Measurements from ENCODE around the gene ENDOU. TPM values are rescaled to one million over a fixed set of nuclear protein-coding genes. Genes with fewer than 3 reads are reported as not detected.

The ENDOU gene
- total RNA-seq, 8 experiments from 2014 or later, result 0.11 to 3.8 (median 0.36) TPM

DNA sequence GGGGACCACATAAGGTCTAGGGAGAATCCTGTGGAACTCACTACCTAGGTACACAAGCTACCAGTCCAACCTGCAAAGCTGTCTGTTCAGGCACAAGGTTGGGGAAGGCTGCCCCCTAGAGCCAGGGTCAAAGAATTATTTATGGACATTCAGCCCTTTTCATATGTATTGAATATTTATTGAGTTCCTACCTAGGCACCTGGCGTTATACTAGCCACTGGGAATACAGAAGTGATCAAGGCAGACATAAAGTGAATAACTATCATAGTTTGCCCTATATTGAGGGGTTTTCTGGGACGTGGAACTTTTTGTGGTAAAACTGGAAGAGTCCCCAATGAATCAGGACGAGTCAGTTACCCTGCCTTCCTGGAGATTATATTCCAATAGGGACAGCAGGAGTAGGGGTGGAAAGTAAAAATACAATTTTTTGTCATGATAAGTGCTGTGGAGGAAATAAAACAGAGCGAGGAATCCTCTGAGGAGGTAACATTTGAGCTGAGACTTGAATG, 42.0 kb upstream of the ENDOU start:
- in situ Hi-C loops (cut with MboI; ENCODE audit: low pct_unique_long_range_greater_than_20kb in 2 of 9, low sequenced_read_pairs in 9 of 9, unreplicated experiment in 9 of 9), result no loop called here
- Histone ChIP-seq H3K27ac (no peak overlapping the region), H3K4me3 (no peak overlapping the region), H3K4me1 (replicated peaks in 1 of 2) (peaks cover 25 to 26% of the 10 kb centered on the region in 2 donors)
- 0 to 76% (median 50%) methylated on average over 1 to 3 of the region's 4 CpGs; no CpG with 5 or more reads in 2 of the 10 experiments for WGBS, 10 experiments
- ATAC-seq (replicated peaks in 6 of 8), result peak in 3 of 8 experiments; percentile 16 to 50 (median 44)

DNA sequence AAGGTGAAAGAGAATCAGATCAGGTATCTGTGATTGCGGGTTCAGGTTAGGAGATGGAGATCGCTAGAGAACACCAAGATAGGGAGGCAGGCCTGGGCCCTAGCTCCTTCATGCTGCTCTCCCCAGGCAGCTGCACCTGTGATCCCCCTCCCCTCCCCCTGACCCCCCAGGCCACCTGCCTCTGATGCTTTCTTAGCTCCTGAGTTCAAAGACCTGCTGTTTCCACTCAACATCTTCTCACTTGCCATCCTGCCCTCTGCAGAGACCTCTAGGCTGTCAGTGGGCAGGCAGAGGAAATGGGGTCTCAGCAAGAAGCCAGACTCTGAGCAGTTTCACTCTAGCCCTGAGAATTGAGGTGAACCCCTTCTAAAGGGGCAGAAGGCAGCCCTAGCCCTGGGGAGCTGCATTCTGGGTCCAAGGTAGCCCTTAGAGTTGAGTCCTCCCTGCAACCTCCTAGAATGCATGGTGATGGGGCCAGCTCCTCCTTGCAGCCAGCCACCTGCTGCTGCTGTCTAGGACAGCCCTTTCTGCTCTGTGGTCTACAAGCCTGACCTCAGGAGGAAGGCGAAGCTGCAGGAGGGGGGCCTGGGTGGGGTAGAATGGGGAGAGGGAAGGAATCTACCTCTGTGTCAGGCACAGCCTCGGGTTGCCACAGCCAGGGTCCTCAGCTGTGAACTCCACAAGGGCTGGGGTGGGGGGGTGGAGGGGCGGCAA, 41.4 kb upstream of the ENDOU start:
- Histone ChIP-seq H3K27ac (no peak overlapping the region), H3K4me1 (replicated peaks in 1 of 2) (peaks cover 25 to 26% of the 10 kb centered on the region in 2 donors), H3K4me3 (no peak overlapping the region)
- 80% methylated on average over 1 of the region's 5 CpGs; no CpG with 5 or more reads in 9 of the 10 experiments for WGBS, 10 experiments
- ATAC-seq (replicated peaks in 6 of 8), result no peak
- in situ Hi-C loops (cut with MboI; ENCODE audit: low pct_unique_long_range_greater_than_20kb in 2 of 9, low sequenced_read_pairs in 9 of 9, unreplicated experiment in 9 of 9), result no loop called here

DNA sequence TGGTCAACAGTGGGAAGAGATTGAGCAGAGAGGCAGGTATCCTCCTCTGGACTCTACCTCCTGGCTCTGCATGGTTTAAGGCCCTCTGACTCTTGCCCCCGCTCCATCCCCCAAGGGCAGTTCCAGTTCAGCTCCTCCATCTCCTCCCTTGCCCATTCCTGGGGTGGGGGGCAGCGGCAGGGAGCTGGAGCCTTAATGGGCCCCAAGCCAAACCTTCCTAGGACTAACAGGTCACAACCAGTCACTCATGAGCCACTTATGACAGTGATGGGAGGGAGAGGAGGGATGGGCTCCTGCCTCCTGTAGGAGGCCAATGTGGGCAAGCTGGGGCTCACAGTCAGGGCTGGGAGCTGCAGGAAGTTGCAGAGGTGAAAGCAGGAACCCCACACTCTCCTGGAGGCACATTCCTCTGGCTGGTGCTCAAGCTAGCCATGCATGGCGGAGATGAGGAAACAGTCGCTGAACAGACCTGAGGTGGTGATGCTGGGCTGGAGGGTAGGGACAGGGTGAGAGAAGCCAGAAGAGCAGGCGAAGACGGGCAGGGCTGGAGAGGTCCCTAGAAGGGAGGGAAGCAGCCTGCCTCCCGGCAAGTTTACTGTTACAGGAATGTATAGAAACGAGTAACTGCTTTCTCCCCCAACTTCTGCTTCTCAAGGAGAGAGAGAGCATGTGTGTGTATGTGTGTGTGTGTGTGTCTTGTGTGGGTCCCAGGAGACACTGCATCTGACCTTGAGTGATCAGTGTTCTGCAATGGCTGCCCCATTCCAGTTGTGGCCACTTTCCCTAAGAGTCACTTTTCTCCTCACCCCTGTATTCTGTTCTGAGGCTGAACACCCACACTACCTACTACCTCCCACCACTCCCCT, 38.4 kb upstream of the ENDOU start:
- H3K27ac ChIP-seq, result peak overlapping the region in 1 of 2 donors; percentile 43
- in situ Hi-C loops (cut with MboI; ENCODE audit: low pct_unique_long_range_greater_than_20kb in 2 of 9, low sequenced_read_pairs in 9 of 9, unreplicated experiment in 9 of 9), result no loop called here

DNA sequence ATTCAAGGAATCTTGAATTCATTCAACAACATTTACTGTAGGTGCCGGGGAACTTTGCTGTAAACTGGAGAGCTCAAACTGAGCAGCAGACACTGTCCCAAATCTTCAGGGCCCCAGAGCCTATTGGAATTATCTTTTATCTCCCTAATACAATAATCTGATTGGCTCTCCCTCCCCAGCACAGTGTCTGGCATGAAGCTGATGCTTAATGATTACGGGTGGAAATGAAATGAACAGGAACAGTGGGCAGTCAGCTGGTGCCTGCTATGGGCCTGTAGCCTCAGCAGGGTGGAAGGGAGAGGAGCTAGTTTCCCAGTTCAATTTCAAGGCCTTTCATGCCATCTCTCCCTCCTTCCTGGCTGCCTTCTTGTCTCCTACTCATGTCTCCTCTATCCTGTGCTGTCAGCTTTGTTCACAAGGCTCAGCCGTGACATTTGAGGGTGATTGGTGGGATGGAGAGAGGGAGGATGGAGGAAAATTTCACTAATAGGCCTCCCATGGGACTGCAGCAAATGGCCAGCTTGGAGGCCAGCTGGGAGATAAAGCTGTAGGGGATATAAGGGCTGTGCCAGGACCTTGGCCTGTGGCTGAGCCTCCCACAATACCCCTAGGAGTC, 37.7 kb upstream of the ENDOU start:
- 36 to 100% (median 79%) methylated on average over 1 to 3 of the region's 3 CpGs; no CpG with 5 or more reads in 2 of the 10 experiments for WGBS, 10 experiments
- Histone ChIP-seq H3K27ac (peak overlapping the region; percentile 28 to 43), H3K4me3 (no peak overlapping the region), H3K4me1 (replicated peaks in 1 of 2) (peaks cover 11 to 13% of the 10 kb centered on the region in 2 donors)
- in situ Hi-C loops (cut with MboI; ENCODE audit: low pct_unique_long_range_greater_than_20kb in 2 of 9, low sequenced_read_pairs in 9 of 9, unreplicated experiment in 9 of 9), result no loop called here
- ATAC-seq (replicated peaks in 6 of 8), result peak in 4 of 8 experiments; percentile 11 to 46 (median 18)

More for the DNA sequence above, 38.4 kb upstream of the ENDOU start:
- ATAC-seq (replicated peaks in 6 of 8), result no peak
- no peak overlapping the region for H3K4me3 ChIP-seq
- WGBS, 10 experiments, result 40 to 97% (median 92%) methylated on average over 1 to 6 of the region's 8 CpGs; no CpG with 5 or more reads in 4 of the 10 experiments
- H3K4me1 ChIP-seq (replicated peaks in 1 of 2), result peaks cover 11% of the 10 kb centered on the region in 2 donors

DNA sequence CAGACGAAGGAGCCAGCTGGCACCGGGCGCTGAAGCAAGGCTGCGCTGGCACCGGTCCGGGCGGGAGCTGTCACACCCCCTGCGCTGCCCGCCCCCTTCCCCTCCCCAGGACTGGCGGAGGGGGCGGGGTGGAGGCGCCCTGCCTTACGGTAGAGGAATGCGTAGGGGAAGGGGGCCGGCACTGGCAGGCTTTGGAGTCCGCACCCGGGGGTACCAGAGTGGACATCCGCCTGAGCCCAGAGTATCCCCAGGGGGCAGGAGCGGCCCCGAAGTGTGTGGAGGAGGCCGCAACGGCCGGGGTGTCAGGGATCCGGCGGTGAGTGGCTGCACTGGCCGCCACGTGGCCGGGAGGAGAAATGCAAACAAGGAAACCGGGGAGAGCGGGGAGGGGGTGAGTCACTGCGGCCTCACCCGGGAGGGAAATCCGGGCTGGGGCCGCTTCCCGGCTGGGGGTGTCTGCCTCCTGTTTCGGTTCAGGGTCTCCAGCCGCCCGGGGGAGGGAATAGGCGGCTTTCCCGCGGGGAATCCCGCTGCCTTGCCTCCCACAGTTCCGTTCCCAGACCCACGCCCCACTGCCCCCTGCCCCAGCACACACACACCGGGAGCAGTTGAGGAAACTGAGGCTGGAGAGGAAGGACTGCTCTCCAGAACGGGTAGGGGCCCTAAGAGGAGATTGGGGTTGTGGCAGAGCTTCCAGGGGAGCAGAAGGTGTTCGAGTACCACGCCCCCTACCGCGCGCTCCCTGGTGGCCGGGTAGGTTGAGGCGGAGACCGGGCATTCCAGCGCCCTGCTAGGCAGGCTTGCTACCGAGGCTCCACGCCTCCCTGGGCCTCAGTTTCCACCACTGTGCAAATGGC, 33.8 kb upstream of the ENDOU start, which contains the start of gene RAPGEF3:
Gene RAPGEF3 (minus strand): TSS at position 47 of the 857 bp plus-strand sequence. CDS start 324 bp downstream, outside the sequence.
- H3K27ac ChIP-seq, result no peak within 1 kb of the TSS
- WGBS, 10 experiments, result 0 to 24% (median 15%) methylated on average over 2 to 10 of the region's 57 CpGs; no CpG with 5 or more reads in 6 of the 10 experiments
- ATAC-seq (replicated peaks in 6 of 8), result peak; percentile 91 to 98 (median 94)
- peak within 1 kb of the TSS; percentile 28 to 38 (median 28) for H3K4me3 ChIP-seq
- peaks cover 11 to 15% of the 10 kb centered on the region in 2 donors for H3K4me1 ChIP-seq (replicated peaks in 1 of 2)
- in situ Hi-C loops (cut with MboI; ENCODE audit: low pct_unique_long_range_greater_than_20kb in 2 of 9, low sequenced_read_pairs in 9 of 9, unreplicated experiment in 9 of 9), result no loop called here

DNA sequence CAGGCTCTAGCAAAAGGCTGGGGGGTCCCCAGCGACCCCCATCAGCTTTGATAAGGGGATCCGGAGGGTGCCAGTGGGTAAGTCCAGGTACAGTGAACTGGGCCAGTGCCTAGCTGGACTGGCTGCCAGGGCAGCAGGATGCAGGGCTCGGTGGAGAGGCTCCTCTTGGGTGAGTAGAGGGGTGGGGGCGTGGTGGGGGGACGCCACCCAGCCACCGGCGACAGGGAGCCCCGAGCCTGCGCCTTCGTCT, 33.2 kb upstream of the ENDOU start:
- WGBS, 10 experiments, result no CpG with 5 or more reads among the region's 10 CpGs
- Histone ChIP-seq H3K27ac (no peak overlapping the region), H3K4me3 (peak overlapping the region; percentile 28 to 38 (median 28)), H3K4me1 (replicated peaks in 1 of 2) (peaks cover 11 to 13% of the 10 kb centered on the region in 2 donors)
- in situ Hi-C loops (cut with MboI; ENCODE audit: low pct_unique_long_range_greater_than_20kb in 2 of 9, low sequenced_read_pairs in 9 of 9, unreplicated experiment in 9 of 9), result no loop called here
- no peak for ATAC-seq (replicated peaks in 6 of 8)

DNA sequence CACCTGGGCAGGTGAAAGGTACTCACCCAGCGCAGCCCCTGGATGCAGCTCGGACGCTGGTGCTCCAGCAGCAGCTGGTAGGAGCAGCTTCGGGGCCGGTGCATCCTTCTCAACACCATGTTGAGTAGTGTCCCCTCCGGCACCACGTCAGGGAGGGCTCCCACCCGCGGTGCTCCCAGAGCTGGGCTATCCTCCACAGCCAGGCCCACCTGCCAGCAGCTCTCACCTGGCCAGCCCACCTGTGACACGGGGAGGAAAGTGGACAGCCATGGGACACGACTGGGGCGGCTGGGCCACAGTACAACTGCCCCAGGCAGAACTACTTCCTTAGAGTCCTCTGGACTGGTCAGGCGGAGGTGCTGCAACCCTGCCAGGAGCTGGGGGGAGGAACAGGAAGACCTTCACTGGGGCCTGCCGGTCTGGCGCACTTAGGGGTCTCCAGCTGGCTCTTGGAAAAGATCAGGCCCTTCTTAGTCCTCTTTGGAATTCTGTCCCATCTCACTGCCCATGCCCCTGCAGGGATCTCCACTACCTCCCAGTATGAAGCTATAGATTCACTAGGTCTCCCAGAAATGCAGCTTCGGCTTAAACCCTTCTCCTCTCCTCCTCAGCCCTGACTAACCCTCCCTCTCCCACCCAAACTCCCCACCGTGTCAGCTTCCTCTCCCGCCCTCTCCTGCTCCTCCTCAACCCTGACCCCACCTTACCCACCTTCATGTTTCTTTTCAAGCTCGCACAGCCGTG, 32.7 kb upstream of the ENDOU start:
- 0 to 93% (median 57%) methylated on average over 1 to 6 of the region's 20 CpGs; no CpG with 5 or more reads in 4 of the 10 experiments for WGBS, 10 experiments
- H3K4me1 ChIP-seq (replicated peaks in 1 of 2), result peaks cover 6 to 9% of the 10 kb centered on the region in 2 donors
- peak overlapping the region in 1 of 5 donors; percentile 38 for H3K4me3 ChIP-seq
- in situ Hi-C loops (cut with MboI; ENCODE audit: low pct_unique_long_range_greater_than_20kb in 2 of 9, low sequenced_read_pairs in 9 of 9, unreplicated experiment in 9 of 9), result no loop called here
- peak in 4 of 8 experiments; percentile 1 to 4 (median 3) for ATAC-seq (replicated peaks in 6 of 8)
- H3K27ac ChIP-seq, result no peak overlapping the region

DNA sequence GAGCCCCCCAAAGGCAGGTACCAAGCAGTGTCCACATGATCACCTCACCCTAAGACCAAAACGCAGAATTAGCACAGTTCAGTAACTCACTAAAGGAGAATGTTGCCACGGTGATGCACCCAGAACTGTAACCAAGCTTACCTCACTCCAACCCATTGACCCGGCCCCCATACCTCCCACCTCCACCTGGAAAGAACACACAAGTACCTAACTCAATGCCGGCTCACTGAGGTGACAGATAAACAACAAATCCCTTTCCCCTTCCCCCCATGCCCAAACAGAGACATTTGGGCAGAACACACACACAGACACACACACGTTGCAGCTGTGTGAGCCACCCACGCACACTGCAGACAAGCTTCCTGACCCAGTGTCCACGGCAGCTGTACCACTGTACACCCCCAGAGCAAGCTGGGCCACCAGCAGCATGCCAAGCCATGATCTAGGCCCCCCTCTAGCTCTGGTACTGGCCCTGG, 32.1 kb upstream of the ENDOU start:
- Histone ChIP-seq H3K27ac (no peak overlapping the region), H3K4me3 (no peak overlapping the region), H3K4me1 (replicated peaks in 1 of 2) (peaks cover 3 to 6% of the 10 kb centered on the region in 2 donors)
- in situ Hi-C loops (cut with MboI; ENCODE audit: low pct_unique_long_range_greater_than_20kb in 2 of 9, low sequenced_read_pairs in 9 of 9, unreplicated experiment in 9 of 9), result no loop called here
- whole genome bisulfite sequencing, 10 experiments, result 40 to 80% (median 71%) methylated on average over 1 to 6 of the region's 7 CpGs; no CpG with 5 or more reads in 6 of the 10 experiments
- no peak for ATAC-seq (replicated peaks in 6 of 8)

DNA sequence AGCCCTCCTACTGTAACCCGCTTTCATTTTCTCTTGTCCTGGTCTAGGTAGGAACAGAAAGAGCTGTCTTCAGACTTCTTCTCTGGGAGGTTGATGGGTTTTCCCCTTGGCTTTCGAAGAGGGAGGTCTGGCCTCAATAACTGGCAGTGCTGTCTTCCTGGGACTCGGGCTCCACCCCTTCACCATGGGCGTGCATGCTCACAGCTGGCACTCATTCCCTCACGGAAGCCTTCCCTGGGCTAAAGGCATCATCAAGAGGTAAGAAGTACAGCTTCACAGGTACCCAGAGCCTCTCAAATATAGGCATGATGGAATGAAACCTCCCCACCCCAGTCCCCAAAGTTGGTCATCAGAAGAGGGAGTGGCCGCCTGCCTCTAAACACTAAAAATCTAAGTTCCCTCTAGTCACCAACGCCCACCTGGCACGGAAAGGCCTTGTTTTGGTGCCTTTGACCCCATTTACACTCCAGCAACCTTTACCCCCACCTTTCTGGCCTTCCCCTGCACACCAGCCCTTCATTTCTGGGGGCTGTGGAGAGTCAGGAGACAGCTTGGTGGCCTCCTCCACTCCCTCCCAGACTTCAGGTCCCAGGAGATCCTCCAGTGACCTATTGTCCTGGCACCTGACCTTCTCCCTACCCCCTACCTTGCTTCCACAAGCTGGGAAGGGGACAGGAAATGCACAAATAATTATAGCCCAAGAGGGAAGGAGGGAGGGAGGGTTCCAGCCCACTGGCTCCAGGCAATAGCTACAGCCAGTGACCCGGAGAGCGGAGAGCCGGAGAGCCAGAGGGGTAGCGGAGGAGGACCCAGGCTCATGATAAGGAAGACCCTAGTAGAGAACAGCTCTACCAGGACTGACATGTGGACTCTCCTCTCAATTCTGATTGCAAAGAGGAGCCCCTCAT, 30.6 kb upstream of the ENDOU start:
- ATAC-seq (replicated peaks in 6 of 8), result no peak
- Histone ChIP-seq H3K4me1 (replicated peaks in 1 of 2) (peaks cover 3 to 6% of the 10 kb centered on the region in 2 donors), H3K27ac (no peak overlapping the region), H3K4me3 (no peak overlapping the region)
- in situ Hi-C loops (cut with MboI; ENCODE audit: low pct_unique_long_range_greater_than_20kb in 2 of 9, low sequenced_read_pairs in 9 of 9, unreplicated experiment in 9 of 9), result no loop called here
- WGBS, 10 experiments, result 50 to 92% (median 81%) methylated on average over 1 to 8 of the region's 12 CpGs

DNA sequence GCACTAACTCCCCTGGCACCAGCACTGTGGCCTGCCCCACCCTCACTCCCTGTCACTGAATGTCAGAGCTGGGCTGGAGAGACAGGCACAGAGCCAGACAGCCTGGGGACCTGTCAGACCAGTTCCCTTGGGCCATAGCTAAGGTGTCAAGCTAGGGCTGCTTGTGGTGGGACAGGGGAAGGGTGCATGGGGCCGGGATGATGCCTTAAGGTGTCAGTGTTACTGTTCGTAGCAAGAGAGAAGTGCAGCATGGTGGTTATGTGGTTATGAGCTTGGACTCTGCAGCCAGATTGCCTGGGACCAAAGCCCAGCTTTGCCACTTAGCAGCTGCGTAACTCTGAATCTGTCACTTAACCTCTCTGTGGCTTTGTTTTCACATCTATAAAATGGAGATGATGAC, 29.6 kb upstream of the ENDOU start:
- peaks cover 3 to 6% of the 10 kb centered on the region in 2 donors for H3K4me1 ChIP-seq (replicated peaks in 1 of 2)
- no peak for ATAC-seq (replicated peaks in 6 of 8)
- H3K27ac ChIP-seq, result no peak overlapping the region
- 86 to 100% (median 89%) methylated on average over 1 to 3 of the region's 3 CpGs; no CpG with 5 or more reads in 7 of the 10 experiments for WGBS, 10 experiments
- no peak overlapping the region for H3K4me3 ChIP-seq
- in situ Hi-C loops (cut with MboI; ENCODE audit: low pct_unique_long_range_greater_than_20kb in 2 of 9, low sequenced_read_pairs in 9 of 9, unreplicated experiment in 9 of 9), result no loop called here

DNA sequence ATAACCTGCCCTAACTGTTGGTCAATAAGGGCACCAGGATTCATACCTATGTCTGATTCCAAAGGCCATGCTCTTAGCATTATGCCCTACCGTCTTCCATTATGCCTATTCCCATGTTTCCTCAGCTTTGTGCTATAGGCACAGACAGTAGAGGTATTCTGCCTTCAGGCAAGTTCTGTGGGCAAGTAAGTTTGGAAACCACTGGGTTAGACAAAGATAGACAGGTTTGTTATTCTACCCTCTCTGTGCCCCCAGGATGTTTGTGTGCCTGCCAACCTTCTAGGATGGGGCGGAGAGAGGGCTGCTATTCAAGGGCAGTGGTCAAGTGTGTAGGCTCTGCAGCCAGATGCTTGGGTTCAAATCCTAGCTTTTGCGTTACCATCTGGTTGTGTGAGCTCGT, 28.8 kb upstream of the ENDOU start:
- no peak overlapping the region for H3K27ac ChIP-seq
- in situ Hi-C loops (cut with MboI; ENCODE audit: low pct_unique_long_range_greater_than_20kb in 2 of 9, low sequenced_read_pairs in 9 of 9, unreplicated experiment in 9 of 9), result no loop called here
- no peak for ATAC-seq (replicated peaks in 6 of 8)
- 63 to 100% (median 80%) methylated on average over 1 to 3 of the region's 4 CpGs; no CpG with 5 or more reads in 3 of the 10 experiments for WGBS, 10 experiments
- H3K4me1 ChIP-seq (replicated peaks in 1 of 2), result peaks cover 3 to 6% of the 10 kb centered on the region in 2 donors
- no peak overlapping the region for H3K4me3 ChIP-seq

Measured in motor neuron (in vitro differentiated cells).